Posterior vena cava (tissue), 2 donors: Measurements from ENCODE around the gene ZNF444. TPM values are rescaled to one million over a fixed set of nuclear protein-coding genes. Genes with fewer than 3 reads are reported as not detected.
"Not testable (repeated sequence)": the region's sequence is repeated elsewhere in the genome, so short reads cannot be mapped to it uniquely, and the experiment has no call there.

Source experiments
- DNase-seq: peaks from one replicate; pipeline ENCODE4 v3.0.0-alpha.2; 2020; ENCODE audit warnings: low spot score
- intact Hi-C, 2 donors: fragments of 100-400 bp; cut with DNase I; formaldehyde crosslinking; loops; one replicate each; pipeline versions ENCODE4 v1.14.1 to v1.14.2; 2022 to 2023
- total RNA-seq, 2 donors: library from RNA; stranded (reverse); fragmentation: NEBNext Ultra II Directional; extraction: Animal tissue kit (Norgen Biotek cat#: 25700); gene quantifications; one replicate each; pipeline ENCODE4 v1.2.1, GENCODE V29; 2021
- donor health status: DM: yes; HTN: yes; CAD: no.
- donor health status: DM: yes; HTN: yes; CAD: no.

The ZNF444 gene
- total RNA-seq, 2 donors from 2014 or later = 17.8 to 23.8 TPM

DNA sequence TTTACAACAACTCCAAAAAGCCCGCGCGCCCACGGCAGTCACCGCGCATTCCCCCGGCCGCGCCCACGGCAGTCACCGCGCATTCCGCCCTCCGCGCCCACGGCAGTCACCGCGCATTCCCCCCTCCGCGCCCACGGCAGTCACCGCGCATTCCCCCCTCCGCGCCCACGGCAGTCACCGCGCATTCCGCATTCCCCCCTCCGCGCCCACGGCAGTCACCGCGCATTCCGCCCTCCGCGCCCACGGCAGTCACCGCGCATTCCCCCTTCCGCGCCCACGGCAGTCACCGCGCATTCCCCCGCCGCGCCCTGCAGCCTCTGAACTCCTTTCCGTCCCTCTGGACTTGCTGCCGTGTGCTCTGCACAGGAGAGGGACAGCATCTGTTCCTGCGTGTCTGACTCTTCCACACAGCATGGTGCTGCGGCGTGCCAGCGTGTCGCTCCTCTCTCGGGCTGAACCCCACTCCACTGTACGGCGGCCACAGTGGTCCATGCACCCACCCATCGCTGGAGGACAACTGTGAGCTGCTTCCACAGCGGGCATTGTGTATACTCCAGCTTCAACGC is 35.2 kb upstream of the ZNF444 start:
- DNase-seq, intact Hi-C loops: not testable (repeated sequence)

DNA sequence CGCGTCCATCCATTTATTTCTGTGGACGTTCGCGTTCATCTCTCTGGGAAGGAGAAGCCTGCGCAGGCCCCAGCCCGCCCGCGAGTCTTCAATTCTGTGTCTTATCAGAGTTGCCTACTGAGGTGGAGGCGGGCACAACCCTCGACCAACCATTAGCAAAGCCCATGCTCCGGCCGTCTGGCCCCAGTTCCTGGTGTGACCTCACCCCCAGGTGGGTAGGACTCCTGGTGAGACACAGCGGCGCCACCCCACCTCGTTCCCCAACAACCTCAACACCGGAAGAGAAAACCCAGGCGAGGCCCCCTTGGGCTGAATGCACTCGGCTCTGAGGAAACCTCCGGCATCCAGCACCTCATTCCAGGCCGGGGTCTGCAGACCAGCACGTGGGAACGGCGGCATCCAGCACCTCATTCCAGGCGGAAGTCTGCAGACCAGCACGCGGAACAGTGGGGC is 34.7 kb upstream of the ZNF444 start:
- no peak for DNase-seq
- intact Hi-C loops = no loop called here

DNA sequence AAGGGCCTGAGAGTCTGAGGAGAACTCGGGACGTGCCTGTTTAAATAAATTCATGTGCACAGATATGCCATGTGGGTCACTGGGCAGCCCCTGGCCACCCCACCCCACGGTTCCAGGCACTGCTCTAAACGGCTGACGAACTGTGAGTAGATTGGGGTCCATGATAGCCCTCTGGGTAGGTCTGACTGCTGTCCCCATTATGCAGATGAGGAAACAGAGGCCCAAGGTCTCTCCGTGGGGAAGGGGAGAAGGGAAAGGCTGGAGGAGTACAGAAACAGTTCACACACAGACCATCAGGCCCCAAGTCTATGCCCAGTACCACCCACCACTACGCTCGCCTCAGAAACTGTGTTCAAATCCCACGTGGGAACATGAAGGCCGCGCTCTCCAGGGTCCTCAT is 34.1 kb upstream of the ZNF444 start:
- no peak for DNase-seq
- intact Hi-C loops = no loop called here

DNA sequence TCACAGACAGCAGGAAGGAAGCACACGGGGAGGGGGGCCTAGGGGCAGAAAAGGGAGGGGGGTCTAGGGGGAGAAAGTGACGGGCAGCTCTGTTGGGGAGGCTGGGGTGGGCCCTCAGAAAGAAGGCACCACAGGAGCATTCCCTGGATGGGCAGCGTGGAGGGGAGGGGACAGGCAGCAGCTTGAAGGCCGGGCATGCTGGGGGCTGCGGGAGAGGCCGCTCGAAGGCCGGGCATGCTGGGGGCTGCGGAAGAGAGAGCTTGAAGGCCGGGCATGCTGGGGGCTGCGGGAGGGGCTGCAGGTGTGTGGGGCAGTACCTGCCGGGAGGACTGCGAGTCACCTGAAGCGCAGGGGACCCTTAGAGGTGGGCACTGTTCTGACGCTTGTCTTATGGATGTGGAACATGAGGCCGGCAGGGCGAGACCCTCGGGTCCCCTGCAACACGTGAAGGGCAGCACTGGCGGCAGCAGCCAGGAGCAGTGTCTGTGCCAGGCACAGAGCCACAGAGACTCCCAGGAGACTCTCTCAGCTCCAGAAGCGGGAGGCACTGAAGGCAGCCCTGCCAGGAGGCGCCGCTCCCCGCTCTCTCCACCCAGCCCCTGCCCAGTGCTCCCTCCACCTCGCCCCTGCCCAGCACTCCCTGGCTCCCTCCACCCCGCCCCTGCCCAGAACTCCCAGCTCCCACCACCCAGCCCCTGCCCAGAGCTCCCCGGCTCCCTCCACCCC is 33.3 kb upstream of the ZNF444 start:
- no peak for DNase-seq
- intact Hi-C loops = no loop called here

DNA sequence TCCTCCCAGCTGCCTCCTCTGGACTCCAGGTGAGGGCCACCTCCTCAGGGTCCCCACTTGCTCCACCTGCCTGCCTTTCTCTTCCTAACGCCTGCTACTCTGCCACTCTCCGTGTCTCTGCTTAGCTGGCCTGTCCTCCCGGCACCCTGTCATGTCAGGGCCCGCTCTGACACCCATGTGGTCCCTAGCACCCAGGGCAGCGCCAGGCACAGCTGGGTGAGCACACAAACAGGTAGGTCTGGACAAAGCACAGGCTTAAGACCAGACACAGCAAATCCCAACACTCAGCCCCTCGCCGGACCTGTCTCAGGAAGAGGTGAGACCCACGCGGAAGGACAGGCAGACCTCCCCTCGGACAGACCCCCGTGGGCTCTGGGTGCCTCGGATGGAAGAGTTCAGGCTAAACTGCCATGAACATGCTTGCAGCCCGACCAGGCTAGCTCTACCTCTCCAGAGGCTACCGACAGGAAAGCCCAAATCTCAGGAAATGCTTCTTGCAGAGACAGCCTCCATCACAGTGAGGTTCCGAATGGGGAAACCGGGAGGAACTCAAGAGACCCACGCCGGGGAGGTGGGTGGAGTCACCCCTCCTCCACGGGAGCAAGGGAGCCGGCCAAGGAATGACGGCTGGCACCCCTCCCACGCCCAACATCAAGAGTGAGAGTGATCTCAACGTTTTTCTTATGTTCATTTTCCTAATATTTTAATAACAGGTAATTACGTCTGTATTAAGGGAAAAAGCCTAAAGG is 32.5 kb upstream of the ZNF444 start:
- DNase-seq = no peak
- intact Hi-C loops = no loop called here

DNA sequence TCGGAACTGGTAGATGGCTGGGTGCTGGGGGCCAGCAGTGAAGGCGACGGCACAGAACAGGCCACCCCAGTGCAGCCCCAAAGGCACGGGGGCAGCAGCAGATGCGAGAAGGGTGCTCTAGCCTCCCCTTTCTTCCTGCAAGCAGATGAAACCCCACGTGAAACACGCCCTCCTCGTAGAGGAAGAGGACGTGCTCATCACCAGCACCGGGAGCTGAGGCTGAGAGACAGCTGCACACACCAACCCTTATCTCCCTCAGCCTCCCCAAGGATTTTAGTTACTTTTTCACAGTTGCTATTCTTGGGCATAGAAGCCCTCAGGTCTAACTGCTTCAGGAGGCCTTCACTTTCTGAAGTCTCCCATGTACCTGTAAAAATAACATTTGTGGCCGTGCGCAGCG is 31.9 kb upstream of the ZNF444 start:
- intact Hi-C loops = no loop called here
- no peak for DNase-seq

DNA sequence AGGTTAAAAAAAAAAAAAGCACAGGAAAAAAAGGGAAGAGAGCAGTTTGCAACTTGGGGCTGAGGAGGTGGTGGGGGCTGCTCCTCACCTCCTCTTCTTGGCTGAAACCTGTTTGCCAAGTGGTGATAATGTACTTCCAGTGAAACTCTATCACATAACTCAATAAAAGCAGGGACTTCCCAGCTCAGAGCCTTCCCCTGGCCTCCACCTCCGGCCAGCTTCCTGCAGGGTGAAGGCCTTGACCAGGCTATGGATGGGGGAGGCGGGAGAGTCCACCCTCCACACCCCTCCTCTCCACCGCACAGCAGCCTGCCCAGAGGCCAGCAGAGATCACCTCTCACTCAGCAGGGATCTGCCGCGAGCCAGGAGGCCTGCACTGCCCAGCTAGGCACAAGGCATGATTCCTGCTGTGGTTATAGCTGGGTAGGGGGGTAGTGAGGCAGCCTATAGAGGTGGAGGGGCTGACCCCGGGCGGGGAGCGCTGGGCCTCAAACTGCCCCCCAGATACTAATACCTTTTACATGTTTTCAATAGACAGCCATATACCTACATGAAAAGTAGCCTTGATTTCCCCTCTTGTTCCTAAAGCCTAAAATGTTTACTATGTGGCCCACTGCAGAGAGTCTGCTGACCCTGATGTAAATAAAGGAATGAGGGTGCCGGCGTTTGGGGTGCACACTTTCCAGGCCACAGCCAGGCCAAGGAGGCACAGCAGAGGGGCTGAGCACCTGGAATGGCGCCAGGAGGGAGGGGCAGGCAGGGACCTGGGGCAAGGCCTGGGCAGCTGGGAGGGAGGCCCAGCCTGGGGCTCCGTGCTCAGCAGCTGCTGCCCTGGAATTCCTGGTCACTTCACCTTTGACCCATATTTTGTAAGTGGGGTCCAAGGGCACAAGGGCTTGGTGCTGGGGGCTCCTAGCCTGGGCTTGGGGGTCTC is 30.3 kb upstream of the ZNF444 start:
- no peak for DNase-seq
- intact Hi-C loops = no loop called here

DNA sequence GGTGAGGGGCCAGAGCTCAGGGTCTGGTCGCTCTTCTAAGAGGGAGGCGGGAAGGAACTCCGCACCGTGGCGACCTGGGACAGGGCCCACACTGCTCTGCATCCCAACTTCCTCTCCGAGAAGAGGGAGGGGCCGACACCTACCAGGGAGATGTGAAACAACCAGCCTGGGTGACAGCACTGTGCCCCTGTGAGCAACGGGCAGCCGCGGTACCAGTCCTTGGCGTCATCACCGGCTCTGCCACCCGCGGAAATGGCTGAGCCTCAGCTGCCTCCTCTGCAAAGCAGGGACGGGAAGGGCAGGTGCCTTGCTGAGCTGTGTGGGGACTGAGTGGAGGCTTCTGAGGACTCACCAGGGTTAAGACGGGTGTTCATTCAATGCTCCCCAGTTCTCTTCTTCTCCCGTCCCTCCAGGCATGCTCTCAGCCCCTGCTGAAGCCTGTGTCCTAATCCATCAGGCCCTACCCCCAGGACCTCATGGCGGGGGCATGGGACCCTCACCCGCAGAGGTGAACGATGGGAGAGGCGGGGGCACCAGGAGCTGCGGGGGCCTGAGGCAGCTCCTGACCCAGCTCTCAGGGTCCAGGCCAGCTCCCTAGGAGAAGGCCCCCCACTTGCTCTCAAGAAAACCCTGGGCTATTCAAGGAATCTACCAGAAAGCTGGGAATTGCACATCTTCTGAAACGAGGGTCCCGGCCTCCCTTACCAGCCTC is 29.3 kb upstream of the ZNF444 start:
- DNase-seq = no peak
- intact Hi-C loops = no loop called here

DNA sequence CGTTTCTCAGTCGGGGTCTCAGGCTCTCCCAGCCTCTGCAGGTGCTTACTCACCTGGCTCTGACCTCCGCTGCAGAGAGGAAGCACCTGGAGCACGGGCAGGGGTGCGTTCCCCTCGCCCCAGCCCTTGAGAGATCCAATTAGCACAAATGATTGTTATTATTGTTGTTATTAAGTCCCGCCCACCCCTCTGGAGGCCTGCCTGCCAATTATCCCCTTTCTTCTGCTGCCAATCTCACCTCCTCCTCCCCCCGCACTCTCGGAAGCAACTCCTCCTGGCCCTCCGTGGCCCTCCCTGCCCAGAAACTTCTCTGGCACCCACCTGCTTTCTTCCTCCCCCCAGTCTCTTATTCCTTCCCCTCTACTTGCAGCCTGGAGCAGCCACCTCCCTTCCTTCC is 28.8 kb upstream of the ZNF444 start:
- no peak for DNase-seq
- intact Hi-C loops = no loop called here

DNA sequence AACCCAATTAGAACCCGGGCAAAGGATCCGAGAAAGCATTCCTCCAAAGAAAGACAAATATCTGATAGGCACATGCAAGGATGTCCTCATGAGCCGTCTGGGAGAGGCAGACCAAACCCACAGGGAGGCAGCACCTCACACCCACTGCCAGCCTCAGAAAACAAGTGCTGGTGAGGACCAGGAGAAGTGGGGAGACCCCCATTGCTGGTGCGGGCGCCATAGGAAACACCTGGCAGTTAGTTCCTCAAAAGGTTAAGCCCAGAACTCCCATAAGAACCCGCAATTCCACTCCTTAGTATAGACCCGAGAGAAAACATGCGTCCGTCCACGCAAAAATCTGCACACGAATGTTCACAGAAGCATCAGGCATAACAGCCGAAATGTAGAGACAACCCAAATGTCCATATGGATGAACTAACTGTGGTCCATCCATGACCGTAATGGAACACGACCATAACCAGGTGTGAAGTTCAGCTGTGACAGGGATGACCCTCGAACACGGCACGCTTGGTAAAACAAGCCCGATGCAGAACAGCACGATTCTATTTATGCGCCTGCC is 27.9 kb upstream of the ZNF444 start:
- DNase-seq = no peak
- intact Hi-C loops = no loop called here

DNA sequence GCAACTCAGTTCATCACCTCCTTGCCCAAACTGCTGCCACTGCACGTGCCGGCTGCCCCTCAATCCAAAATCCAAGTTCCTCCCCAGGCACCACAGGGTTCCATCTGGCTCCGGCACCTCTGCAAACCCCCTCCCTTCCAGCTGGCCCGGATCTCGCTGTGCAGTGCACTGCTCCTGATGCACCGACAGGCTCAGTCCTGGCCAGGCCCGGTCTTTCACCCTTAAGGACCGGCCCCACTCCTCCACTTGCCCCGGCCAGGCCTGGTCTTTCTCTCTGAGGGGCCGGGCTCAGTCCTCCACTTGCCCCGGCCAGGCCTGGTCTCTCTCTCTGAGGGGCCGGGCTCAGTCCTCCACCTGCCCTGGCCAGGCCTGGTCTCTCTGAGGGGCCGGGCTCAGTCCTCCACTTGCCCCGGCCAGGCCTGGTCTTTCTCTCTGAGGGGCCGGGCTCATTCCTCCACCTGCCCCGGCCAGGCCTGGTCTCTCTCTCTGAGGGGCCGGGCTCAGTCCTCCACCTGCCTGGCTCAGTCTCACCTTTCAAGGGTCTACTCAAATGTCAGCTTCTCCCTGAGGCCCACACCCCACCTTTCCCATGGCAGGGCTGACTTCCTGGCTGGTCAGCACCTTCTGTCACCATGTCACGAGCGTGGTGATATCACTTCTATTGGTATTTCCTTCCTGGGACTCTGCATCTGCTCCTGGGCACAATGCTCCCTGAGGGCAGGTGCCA is 26.9 kb upstream of the ZNF444 start:
- no peak for DNase-seq
- intact Hi-C loops = no loop called here

DNA sequence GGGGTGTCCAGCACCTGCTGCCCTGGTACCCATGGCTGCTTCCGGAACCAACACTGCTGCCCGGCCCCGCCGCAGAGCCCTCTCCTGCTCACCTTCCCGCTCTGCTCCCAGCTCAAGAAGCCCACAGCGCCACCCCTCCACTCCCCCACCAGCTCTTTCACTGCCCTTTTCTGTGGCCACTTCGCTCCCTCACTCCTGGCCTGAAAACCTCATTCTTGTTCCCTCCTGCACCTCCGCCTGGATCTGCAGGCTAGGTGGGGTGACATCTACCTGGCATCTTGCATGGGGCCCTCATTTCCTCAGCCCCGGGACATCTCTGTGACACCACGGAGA is 26.3 kb upstream of the ZNF444 start:
- no peak for DNase-seq
- intact Hi-C loops = no loop called here

DNA sequence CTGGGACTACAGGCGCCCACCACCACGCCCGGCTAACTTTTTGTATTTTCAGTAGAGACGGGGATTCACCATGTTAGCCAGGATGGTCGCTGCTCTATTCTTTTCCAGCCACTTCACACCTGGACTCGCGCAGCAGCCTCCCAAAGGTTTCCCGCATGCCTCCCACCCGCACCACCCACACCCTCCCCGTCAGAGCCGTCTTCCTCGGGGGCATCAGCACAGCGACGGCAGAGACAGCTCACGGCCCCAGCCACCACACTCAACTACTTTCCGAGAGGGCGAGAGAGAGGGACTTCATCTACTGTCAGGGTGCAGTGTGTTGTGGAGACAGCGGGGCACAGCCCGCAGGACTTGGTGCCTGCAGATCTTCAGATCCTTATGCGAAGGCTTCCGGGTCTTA is 25.6 kb upstream of the ZNF444 start:
- intact Hi-C loops = no loop called here

DNA sequence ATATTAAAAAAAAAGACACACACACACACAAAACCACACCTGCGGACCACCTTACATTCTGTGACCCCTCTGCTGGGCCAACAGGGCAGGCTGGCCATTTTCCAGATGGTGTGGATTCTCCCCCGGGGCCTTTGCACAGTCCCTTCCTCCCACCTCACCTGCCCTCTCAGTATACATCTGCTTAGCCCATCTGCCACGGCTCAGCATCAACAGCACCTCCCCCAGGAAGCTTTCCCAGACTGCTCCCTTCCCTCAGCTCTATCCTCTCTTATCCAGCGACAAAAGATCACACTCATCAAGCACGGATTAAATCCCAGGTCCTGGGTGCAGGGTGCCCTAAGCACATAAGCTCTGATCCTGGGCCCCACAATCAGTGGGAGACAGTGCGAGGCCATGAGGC is 24.5 kb upstream of the ZNF444 start:
- intact Hi-C loops = no loop called here
- DNase-seq = no peak

More for the DNA sequence above, 25.6 kb upstream of the ZNF444 start:
- no peak for DNase-seq

DNA sequence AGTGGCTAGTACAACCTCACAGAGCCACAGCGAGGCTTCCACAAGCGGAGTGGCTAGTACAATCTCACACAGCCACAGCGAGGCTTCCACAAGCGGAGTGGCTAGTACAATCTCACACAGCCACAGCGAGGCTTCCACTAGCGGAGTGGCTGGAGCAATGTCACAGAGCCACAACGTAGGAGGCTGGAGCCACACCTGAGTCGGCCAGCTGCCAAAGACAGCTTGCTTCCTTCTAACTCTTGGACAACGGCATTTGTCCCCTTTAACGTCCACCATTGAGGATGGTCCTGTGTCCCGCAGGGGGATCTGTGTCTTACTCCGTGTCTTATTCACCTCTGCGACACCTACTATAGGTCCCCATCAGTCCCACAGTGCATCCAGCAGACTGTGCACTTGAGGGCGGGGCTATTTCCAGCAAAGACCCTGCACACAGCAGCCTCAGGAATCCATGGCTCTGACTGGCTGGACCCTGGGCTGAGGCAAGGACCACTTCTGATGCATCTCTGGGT is 23.7 kb upstream of the ZNF444 start:
- DNase-seq = no peak

DNA sequence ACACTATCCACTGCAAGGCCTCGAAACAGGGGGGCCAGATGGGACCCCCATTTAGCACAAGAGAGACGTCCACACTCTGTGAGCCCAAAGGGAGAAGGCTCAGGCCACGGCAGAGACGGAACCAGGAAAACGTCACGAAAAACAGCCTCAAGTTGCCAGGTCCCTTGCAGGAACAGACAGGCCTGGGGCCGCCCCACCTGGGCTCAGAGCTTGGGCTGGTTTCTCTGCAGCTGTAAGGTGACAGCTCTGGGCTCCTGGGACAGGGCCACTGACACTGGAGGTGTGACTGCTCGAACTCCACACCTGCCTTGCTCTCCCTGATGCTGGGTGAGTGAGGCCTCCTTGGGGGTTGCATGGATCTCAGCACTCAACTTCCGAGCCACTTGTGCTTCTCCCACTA is 23.2 kb upstream of the ZNF444 start:
- intact Hi-C loops = no loop called here
- DNase-seq = no peak

More for the DNA sequence above, 23.7 kb upstream of the ZNF444 start:
- intact Hi-C loops = no loop called here

DNA sequence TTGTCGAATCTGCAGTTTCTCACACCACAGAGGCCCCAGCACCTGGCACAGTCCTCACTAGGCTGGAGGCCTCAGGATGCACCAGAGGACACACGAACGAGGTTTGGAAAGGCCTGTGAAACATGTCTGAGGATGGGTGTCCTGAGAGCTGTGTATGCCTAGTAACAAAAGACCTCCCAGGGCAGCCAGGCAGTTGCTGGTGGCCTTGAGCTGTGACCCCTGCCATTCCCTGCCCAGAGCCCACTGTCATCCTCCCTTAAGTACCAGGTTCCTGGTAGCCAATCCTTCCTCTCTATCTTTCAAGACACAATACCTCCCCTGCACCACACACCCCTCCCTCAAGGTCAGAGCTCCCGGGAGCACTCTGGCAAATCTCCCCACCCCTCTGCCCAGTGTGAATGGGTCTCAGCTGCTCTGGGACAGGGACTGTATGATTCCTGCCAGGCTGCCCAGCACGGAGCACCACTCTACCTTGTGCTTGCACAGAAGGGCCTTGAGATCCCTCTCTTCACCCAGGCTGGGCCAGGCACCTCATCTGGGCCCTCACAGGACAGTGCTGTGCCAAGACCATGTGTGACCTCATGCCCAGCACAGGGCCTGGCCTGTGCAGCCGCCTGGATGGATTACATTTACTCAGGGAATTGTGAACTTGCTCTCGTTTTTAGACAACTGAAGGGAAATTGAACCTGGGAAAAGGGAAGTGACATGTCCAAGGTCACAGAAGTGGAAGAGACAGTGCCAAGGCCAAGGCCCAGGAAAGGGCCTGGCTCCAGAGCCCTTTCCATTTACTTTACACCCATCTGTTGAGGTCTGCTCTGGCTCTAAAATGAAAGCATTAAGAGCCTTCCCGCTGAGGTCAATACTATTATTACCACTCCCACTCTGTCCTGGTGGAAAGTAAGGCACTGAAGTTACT is 22.2 kb upstream of the ZNF444 start:
- intact Hi-C loops = no loop called here
- DNase-seq = no peak
